IPS-15b (cell line): ENCODE results near the gene DUT.

Experiments
- H3K27me3 ChIP-seq: one replicate; pipeline ENCODE4 v1.6.1; 2013; ENCODE audit warnings: low read length; ENCODE audit not compliant: control insufficient read depth, insufficient read depth
- H3K36me3 ChIP-seq: one replicate; pipeline ENCODE4 v1.6.1; 2013; ENCODE audit warnings: low read length; ENCODE audit not compliant: control insufficient read depth, insufficient read depth
- H3K4me1 ChIP-seq: one replicate; pipeline ENCODE4 v1.6.1; 2013; ENCODE audit warnings: mild to moderate bottlenecking, low read length; ENCODE audit not compliant: control insufficient read depth, insufficient read depth
- H3K4me3 ChIP-seq: one replicate; pipeline ENCODE4 v1.5.1; 2013; ENCODE audit warnings: low read depth, low read length
- H3K9ac ChIP-seq: one replicate; pipeline ENCODE4 v1.6.1; 2013; ENCODE audit warnings: low read depth, mild to moderate bottlenecking, low read length
- H3K9me3 ChIP-seq: one replicate; pipeline ENCODE4 v1.6.1; 2013; ENCODE audit warnings: mild to moderate bottlenecking, low read length; ENCODE audit not compliant: control insufficient read depth, insufficient read depth

The DUT gene

GRCh38 chr15:48374472-48374871, 43.2 kb downstream of the DUT start:
- no peaks in the 10 kb centered on the region for H3K9me3 ChIP-seq
- no peaks in the 10 kb centered on the region for H3K36me3 ChIP-seq
- H3K9ac ChIP-seq: no peak overlapping the region
- no peak overlapping the region for H3K4me3 ChIP-seq
- no peaks in the 10 kb centered on the region for H3K4me1 ChIP-seq
- H3K27me3 ChIP-seq: no peaks in the 10 kb centered on the region

GRCh38 chr15:48375767-48376166, 44.5 kb downstream of the DUT start:
- Histone ChIP-seq H3K4me3 (no peak overlapping the region), H3K4me1 (no peaks in the 10 kb centered on the region), H3K9ac (no peak overlapping the region), H3K9me3 (no peaks in the 10 kb centered on the region), H3K27me3 (no peaks in the 10 kb centered on the region), H3K36me3 (no peaks in the 10 kb centered on the region)

DNA sequence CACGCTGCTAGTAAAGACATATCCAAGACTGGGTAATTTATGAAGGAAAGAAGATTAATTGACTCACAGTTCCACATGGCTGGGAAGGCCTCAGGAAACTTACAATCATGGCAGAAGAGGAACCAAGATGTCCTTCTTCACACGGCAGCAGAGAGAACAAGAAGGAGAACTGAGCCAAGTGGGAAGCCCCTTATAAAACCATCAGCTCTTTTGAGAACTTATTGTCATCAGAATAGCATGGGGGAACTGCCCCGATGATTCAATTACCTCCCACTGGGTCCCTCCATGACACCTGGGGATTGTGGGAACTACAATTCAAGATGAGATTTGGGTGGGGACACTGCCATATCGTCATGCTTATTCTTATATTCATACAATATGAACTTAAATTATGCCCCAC, 49.0 kb downstream of the DUT start:
- no peak overlapping the region for H3K9ac ChIP-seq
- H3K36me3 ChIP-seq: no peaks in the 10 kb centered on the region
- no peaks in the 10 kb centered on the region for H3K4me1 ChIP-seq
- H3K4me3 ChIP-seq: no peak overlapping the region
- no peaks in the 10 kb centered on the region for H3K9me3 ChIP-seq
- H3K27me3 ChIP-seq: no peaks in the 10 kb centered on the region

- H3K4me1 ChIP-seq: no peaks in the 10 kb centered on the region
- no peaks in the 10 kb centered on the region for H3K9me3 ChIP-seq
- no peaks in the 10 kb centered on the region for H3K36me3 ChIP-seq
- no peak overlapping the region for H3K4me3 ChIP-seq
- no peak overlapping the region for H3K9ac ChIP-seq
- H3K27me3 ChIP-seq: no peaks in the 10 kb centered on the region
Observed at GRCh38 chr15:48381861-48382260, 50.6 kb downstream of the DUT start.

GRCh38 chr15:48383031-48383430, 51.8 kb downstream of the DUT start:
- Histone ChIP-seq H3K4me3 (no peak overlapping the region), H3K9me3 (no peaks in the 10 kb centered on the region), H3K9ac (no peak overlapping the region), H3K36me3 (no peaks in the 10 kb centered on the region), H3K4me1 (no peaks in the 10 kb centered on the region), H3K27me3 (no peaks in the 10 kb centered on the region)

DNA sequence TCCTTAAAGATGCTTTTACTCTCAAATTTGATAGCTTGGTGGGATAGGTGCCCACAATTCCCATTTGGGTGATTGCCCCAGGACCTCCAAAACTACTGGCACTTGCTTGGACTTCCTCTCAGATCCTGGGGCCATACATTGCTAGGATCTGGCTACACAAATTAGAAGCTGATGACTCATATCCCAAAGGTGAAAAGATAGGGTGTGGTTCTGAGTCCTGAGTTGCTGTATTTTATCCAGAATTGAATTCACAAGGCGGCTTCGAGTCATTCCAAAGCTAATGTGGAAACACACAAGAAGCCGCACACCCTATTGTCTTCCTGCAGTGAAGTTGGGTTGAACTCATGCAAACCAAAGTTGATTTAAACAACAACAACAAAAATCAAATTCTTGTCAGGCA, 53.4 kb downstream of the DUT start:
- Histone ChIP-seq H3K27me3 (no peaks in the 10 kb centered on the region), H3K9ac (no peak overlapping the region)

GRCh38 chr15:48385031-48385830, 54.0 kb downstream of the DUT start:
- H3K4me1 ChIP-seq: no peaks in the 10 kb centered on the region
- H3K27me3 ChIP-seq: no peaks in the 10 kb centered on the region
- H3K9ac ChIP-seq: no peak overlapping the region
- H3K9me3 ChIP-seq: no peaks in the 10 kb centered on the region
- H3K4me3 ChIP-seq: no peak overlapping the region
- no peaks in the 10 kb centered on the region for H3K36me3 ChIP-seq

More for the DNA sequence above, 53.4 kb downstream of the DUT start:
- Histone ChIP-seq H3K36me3 (no peaks in the 10 kb centered on the region), H3K4me3 (no peak overlapping the region), H3K4me1 (no peaks in the 10 kb centered on the region), H3K9me3 (no peaks in the 10 kb centered on the region)

- Histone ChIP-seq H3K36me3 (no peaks in the 10 kb centered on the region), H3K27me3 (no peaks in the 10 kb centered on the region), H3K9me3 (no peaks in the 10 kb centered on the region), H3K9ac (no peak overlapping the region), H3K4me1 (no peaks in the 10 kb centered on the region), H3K4me3 (no peak overlapping the region)
Observed at GRCh38 chr15:48388016-48388851, 57.0 kb downstream of the DUT start.

DNA sequence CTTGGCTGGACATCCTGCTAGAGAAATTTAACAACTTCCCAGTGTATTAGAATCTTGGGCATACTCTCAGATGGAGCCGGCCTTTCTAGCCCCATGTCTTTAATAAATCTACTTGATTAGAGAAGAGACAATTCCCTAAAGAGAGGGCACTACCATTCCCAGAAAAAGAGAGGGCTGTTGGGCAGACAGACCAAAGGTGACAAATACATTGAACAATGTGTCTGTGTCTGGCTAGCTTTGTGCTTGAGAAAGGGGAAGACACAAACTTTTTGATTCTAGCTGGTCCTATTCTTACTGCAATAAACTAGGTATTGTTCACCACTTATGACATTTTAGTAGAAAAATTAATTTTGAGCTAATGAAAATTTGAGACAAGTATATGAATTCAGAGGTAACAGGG, 57.7 kb downstream of the DUT start:
- no peaks in the 10 kb centered on the region for H3K4me1 ChIP-seq
- H3K9ac ChIP-seq: no peak overlapping the region

DNA sequence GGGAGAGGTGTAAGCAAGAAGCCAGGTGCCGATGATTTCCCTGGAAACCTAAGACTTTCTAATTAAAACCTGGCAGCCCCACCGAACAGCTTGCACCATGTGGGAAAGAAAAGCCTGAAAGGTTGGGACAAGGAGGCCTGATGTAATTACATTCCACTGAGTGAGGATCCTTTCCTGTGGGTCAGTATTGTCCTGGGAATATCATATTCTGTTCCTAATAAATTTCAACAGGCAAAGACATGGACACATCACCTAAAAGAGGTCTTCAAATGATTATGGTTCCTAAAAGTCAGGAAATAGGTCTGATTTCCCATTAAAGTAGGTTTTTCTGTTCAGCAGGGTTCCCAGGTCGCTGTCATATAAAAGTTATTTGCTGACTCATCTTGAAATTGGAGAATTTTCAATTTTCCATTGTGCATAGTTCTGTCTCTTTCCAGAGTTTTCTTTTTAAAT, 58.5 kb downstream of the DUT start:
- Histone ChIP-seq H3K4me3 (no peak overlapping the region), H3K36me3 (no peaks in the 10 kb centered on the region), H3K4me1 (no peaks in the 10 kb centered on the region), H3K9me3 (no peaks in the 10 kb centered on the region), H3K27me3 (no peaks in the 10 kb centered on the region), H3K9ac (no peak overlapping the region)

More for the DNA sequence above, 57.7 kb downstream of the DUT start:
- Histone ChIP-seq H3K4me3 (no peak overlapping the region), H3K9me3 (no peaks in the 10 kb centered on the region), H3K27me3 (no peaks in the 10 kb centered on the region), H3K36me3 (no peaks in the 10 kb centered on the region)

DNA sequence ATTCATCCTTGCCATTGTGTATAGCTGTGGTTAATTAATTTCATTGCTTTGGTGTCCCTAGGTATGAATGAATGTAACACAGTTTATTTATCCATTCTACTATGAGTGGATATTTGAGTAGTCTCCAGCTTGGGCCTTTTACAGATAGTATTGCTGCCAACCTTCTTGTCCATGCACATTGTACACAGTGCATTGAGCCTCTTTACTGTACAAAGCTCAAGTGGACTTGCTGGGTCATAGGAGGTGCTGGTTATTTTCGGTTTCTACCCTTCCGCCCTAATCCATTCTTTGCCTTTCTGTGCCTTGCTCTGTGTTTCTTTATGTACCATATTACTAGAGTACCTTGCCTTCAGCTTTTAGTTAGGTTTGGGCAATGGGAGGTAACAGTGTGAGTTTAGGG, 60.7 kb downstream of the DUT start:
- no peaks in the 10 kb centered on the region for H3K4me1 ChIP-seq
- H3K9ac ChIP-seq: no peak overlapping the region
- no peaks in the 10 kb centered on the region for H3K27me3 ChIP-seq
- no peaks in the 10 kb centered on the region for H3K9me3 ChIP-seq
- no peaks in the 10 kb centered on the region for H3K36me3 ChIP-seq
- no peak overlapping the region for H3K4me3 ChIP-seq

GRCh38 chr15:48392356-48392755, 61.1 kb downstream of the DUT start:
- no peak overlapping the region for H3K4me3 ChIP-seq
- no peaks in the 10 kb centered on the region for H3K9me3 ChIP-seq
- H3K9ac ChIP-seq: no peak overlapping the region
- no peaks in the 10 kb centered on the region for H3K27me3 ChIP-seq
- H3K36me3 ChIP-seq: no peaks in the 10 kb centered on the region
- H3K4me1 ChIP-seq: no peaks in the 10 kb centered on the region
